Glomerular endothelial cell (primary cell): ENCODE results near the gene CD300C. TPM values are rescaled to one million over a fixed set of nuclear protein-coding genes. Genes with fewer than 3 reads are reported as not detected.
"Not testable (repeated sequence)": the region's sequence is repeated elsewhere in the genome, so short reads cannot be mapped to it uniquely, and the experiment has no call there.

Experiments used
- DNase-seq: peaks from one replicate; pipeline ENCODE4 v3.0.0-alpha.2; 2011; ENCODE audit warnings: low read depth, low spot score; ENCODE audit errors: extremely low read depth
- total RNA-seq: library from RNA; depleted of rRNA; stranded (reverse); fragments of >200 nt; gene quantifications from 2 replicates; pipeline ENCODE4 v1.2.3, GENCODE V29; 2015

CD300C gene
- total RNA-seq, 1 donor from 2014 or later, result not detected

- no peak for DNase-seq
These were observed 30.0 kb downstream of the CD300C start for GRCh38 chr17:74515941-74516340.

- no peak for DNase-seq
These were observed 31.1 kb downstream of the CD300C start for GRCh38 chr17:74514632-74515334.

- no peak for DNase-seq
These were observed 31.8 kb downstream of the CD300C start for GRCh38 chr17:74513987-74514631.

GRCh38 chr17:74512624-74513091, 33.3 kb downstream of the CD300C start:
- DNase-seq, result no peak

GRCh38 chr17:74512036-74512435, 33.9 kb downstream of the CD300C start:
- no peak for DNase-seq

GRCh38 chr17:74508156-74508555, 37.8 kb downstream of the CD300C start:
- no peak for DNase-seq

GRCh38 chr17:74503949-74504348, 42.0 kb downstream of the CD300C start:
- not testable (repeated sequence) for DNase-seq

GRCh38 chr17:74502861-74503260, 43.1 kb downstream of the CD300C start:
- no peak for DNase-seq

- DNase-seq, result no peak
These were observed 45.9 kb downstream of the CD300C start for GRCh38 chr17:74499992-74500391.

GRCh38 chr17:74497471-74497870, 48.4 kb downstream of the CD300C start:
- DNase-seq, result no peak

GRCh38 chr17:74493331-74493833, 52.5 kb downstream of the CD300C start:
- DNase-seq, result no peak

GRCh38 chr17:74491626-74492025, 54.3 kb downstream of the CD300C start:
- DNase-seq, result no peak

Other genes starting within 250 kb of the CD300C start
- 17.2 and 21.4 TPM in 2 replicates for gene KIF19, start 219.9 kb downstream of the CD300C start, total RNA-seq
- gene BTBD17, start 184.2 kb downstream of the CD300C start, total RNA-seq, result not detected in 2 replicates
- 0.10 TPM in 1 of 2 replicates, not detected in the other for gene GPR142, start 178.6 kb downstream of the CD300C start, total RNA-seq
- gene GPRC5C, start 114.0 kb downstream of the CD300C start, total RNA-seq, result 8.6 and 17.5 TPM in 2 replicates
- not detected in 2 replicates for gene CD300A, start 79.5 kb downstream of the CD300C start, total RNA-seq
- gene CD300LB, start 14.6 kb downstream of the CD300C start, total RNA-seq, result not detected in 2 replicates
- gene CD300H, start 21.4 kb upstream of the CD300C start, total RNA-seq, result not detected in 2 replicates
- not detected in 2 replicates for gene CD300LD, start 46.2 kb upstream of the CD300C start, total RNA-seq
- gene CD300E, start 77.6 kb upstream of the CD300C start, total RNA-seq, result not detected in 2 replicates
- gene CD300LF, start 166.8 kb upstream of the CD300C start, total RNA-seq, result not detected in 2 replicates
- 0.87 TPM in 1 of 2 replicates, not detected in the other for gene RAB37, start 191.1 kb upstream of the CD300C start, total RNA-seq
- 17.7 and 18.4 TPM in 2 replicates for gene NHERF1, start 202.5 kb upstream of the CD300C start, total RNA-seq
- gene NAT9, start 230.2 kb upstream of the CD300C start, total RNA-seq, result 26.6 and 36.5 TPM in 2 replicates